SU-DHL-6 (cell line): Measurements from ENCODE around the gene NBEA.

Source experiments
- CTCF ChIP-seq: fragments of 200-600 bp; sonication (generic); IDR thresholded peaks from one replicate; pipeline ENCODE4 v1.5.1; 2017; ENCODE audit warnings: antibody characterized with exemption, mild to moderate bottlenecking, low read length, moderate library complexity; ENCODE audit not compliant: insufficient read depth, poor library complexity, severe bottlenecking
- EZH2phosphoT487 ChIP-seq: fragments of 200-600 bp; sonication (generic), shearing (Covaris generic); conservative IDR thresholded peaks from 2 replicates; pipeline ENCODE4 v1.6.1; 2018; ENCODE audit warnings: mild to moderate bottlenecking, antibody characterized with exemption, low read length, moderate library complexity, mixed read lengths

DNA sequence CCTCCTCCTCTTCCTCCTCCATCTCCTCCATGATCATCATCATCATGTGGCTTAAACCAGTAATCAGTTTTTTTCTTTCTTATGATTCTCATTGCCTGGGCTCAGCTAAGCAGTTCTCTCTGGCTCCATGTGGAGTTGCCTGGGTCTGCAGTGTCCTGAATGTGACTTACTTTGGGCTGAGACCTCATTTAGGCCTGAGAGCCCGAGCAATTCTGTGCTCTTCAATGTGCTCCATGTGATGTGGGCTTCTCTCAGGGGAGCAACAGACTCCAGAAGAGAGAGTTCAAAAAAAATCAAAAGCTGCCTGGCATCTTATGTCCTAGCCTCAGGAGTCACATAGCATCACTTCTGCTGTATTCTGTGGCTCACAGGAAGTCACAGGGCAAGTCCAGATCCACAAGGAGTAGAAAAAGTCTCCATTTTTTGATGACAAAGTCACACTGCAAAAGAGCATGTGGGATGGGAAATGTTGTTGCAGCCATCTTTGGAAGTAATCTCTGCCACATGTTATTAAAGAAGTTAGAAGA is 405.7 kb downstream of the NBEA start:
- TF ChIP-seq CTCF (no peak), EZH2phosphoT487 (no peak)
